Esophagus (tissue), 2 donors: ENCODE measurements around the gene ADAMTS18. TPM values are rescaled to one million over a fixed set of nuclear protein-coding genes. Genes with fewer than 3 reads are reported as not detected.

ENCODE experiments used
- H3K27ac ChIP-seq, 2 donors: one replicate each; pipeline ENCODE4 v1.5.1; 2013; ENCODE audit warnings: low read depth in 2 of 2, mild to moderate bottlenecking in 2 of 2, inconsistent platforms in 1 of 2, low read length in 1 of 2, moderate library complexity in 1 of 2
- H3K27me3 ChIP-seq, 2 donors: one replicate each; pipeline ENCODE4 v1.6.1; 2013; ENCODE audit warnings: low read length in 2 of 2, control low read depth in 1 of 2, mild to moderate bottlenecking in 1 of 2; ENCODE audit not compliant: insufficient read depth in 2 of 2, control insufficient read depth in 1 of 2
- H3K36me3 ChIP-seq, 2 donors: one replicate each; pipeline ENCODE4 v1.6.1; 2013; ENCODE audit warnings: low read length in 1 of 2; ENCODE audit not compliant: control insufficient read depth in 2 of 2, insufficient read depth in 2 of 2
- H3K4me1 ChIP-seq, 2 donors: one replicate each; pipeline ENCODE4 v1.6.1; 2013; ENCODE audit warnings: low read length in 1 of 2; ENCODE audit not compliant: control insufficient read depth in 2 of 2, insufficient read depth in 2 of 2
- H3K4me3 ChIP-seq, 2 donors: one replicate each; pipeline ENCODE4 v1.5.1; 2013; ENCODE audit warnings: low read length in 2 of 2, mild to moderate bottlenecking in 2 of 2, low read depth in 1 of 2, moderate library complexity in 1 of 2
- H3K9me3 ChIP-seq, 2 donors: one replicate each; pipeline ENCODE4 v1.6.1; 2013; ENCODE audit warnings: mild to moderate bottlenecking in 2 of 2, low read depth in 1 of 2, low read length in 1 of 2, moderate library complexity in 1 of 2; ENCODE audit not compliant: control insufficient read depth in 2 of 2, insufficient read depth in 1 of 2
- WGBS, 2 donors: extraction: QIAGEN DNeasy Blood & Tissue Kit; methylation state at CpG; one replicate each; pipeline ENCODE4 v1.1.7; 2013; 5-methylcytosine and 5-hydroxymethylcytosine counted together
- polyA plus RNA-seq, 2 donors: library from polyadenylated mRNA; stranded (reverse); fragments of 200-250 nt; gene quantifications; one replicate each; pipeline ENCODE4 v1.2.3, GENCODE V29; 2013
- donor health status: healthy with polysubstance abuse.
- donor health status: Bipolar disorder and iron deficiency.

The ADAMTS18 gene
- polyA plus RNA-seq, 2 donors, result under 0.01 to 0.02 TPM

DNA sequence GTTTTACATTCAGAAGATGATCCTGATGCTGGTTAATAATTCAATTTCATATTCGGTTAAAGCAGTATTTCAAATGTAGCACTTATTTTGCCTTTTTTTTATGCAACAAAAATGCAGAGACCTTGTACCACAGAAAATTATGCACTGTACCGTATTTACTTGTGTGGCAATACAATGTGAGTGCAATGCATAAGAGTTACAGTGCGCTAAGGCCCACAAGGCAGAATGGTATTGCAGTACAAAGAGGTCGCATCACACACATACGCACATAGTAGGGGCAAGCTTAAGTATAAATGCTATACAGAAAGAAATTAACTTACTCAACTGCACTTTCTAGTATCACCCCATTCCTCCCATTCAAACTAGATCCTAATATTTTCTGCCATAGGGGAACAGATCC, 132.6 kb downstream of the ADAMTS18 start:
- H3K27ac ChIP-seq, result no peak overlapping the region
- H3K36me3 ChIP-seq, result no peaks in the 10 kb centered on the region
- H3K9me3 ChIP-seq, result no peaks in the 10 kb centered on the region
- 89 to 94% methylated on average over 5 of the region's 5 CpGs for WGBS, 2 donors
- no peak overlapping the region for H3K4me3 ChIP-seq
- no peaks in the 10 kb centered on the region for H3K4me1 ChIP-seq
- no peaks in the 10 kb centered on the region for H3K27me3 ChIP-seq

DNA sequence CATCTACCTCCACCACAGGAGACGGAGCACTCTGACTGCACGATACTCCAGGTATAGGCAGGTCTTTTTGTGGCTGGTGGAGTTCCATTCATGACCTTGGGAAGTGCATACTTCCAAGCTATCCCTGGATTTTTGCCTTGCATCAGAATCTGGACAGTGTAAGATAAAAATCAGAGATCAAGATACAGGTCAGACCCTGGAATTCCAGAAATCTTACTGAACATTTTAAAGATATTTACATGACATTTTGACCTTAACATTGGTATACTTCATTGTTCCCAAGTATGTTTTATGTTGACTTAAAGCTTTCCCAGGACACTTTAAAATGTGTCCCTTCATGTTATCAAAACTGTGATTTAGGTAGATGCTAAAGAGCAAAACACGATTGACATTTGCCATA, 134.6 kb downstream of the ADAMTS18 start:
- H3K27me3 ChIP-seq, result no peaks in the 10 kb centered on the region
- no peaks in the 10 kb centered on the region for H3K9me3 ChIP-seq
- no peak overlapping the region for H3K4me3 ChIP-seq
- no peaks in the 10 kb centered on the region for H3K36me3 ChIP-seq
- no peak overlapping the region for H3K27ac ChIP-seq
- WGBS, 2 donors, result 81 to 83% methylated on average over 3 of the region's 3 CpGs
- H3K4me1 ChIP-seq, result no peaks in the 10 kb centered on the region

DNA sequence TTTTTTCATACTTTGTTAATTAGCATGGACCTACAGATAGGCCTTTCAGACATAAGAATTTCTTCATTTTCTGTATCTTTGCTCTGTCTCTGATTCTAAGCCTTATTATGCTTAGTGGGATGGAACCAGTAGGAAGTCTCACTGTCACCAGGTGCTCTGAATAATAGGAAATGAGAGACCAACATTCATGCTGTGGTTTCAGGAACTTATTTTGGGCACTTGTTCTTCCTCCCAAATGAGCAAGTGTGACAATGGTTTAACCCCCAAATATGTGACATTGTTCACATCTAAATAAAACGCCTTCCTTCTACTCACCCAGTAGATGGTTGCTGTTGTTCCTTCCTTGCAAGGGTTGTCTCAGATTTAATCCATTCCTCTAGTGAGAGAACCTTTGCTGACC, 135.4 kb downstream of the ADAMTS18 start:
- Histone ChIP-seq H3K27ac (no peak overlapping the region), H3K4me1 (no peaks in the 10 kb centered on the region), H3K36me3 (no peaks in the 10 kb centered on the region), H3K27me3 (no peaks in the 10 kb centered on the region), H3K4me3 (no peak overlapping the region), H3K9me3 (no peaks in the 10 kb centered on the region)
- 84 to 89% methylated on average over 1 of the region's 1 CpG for WGBS, 2 donors

DNA sequence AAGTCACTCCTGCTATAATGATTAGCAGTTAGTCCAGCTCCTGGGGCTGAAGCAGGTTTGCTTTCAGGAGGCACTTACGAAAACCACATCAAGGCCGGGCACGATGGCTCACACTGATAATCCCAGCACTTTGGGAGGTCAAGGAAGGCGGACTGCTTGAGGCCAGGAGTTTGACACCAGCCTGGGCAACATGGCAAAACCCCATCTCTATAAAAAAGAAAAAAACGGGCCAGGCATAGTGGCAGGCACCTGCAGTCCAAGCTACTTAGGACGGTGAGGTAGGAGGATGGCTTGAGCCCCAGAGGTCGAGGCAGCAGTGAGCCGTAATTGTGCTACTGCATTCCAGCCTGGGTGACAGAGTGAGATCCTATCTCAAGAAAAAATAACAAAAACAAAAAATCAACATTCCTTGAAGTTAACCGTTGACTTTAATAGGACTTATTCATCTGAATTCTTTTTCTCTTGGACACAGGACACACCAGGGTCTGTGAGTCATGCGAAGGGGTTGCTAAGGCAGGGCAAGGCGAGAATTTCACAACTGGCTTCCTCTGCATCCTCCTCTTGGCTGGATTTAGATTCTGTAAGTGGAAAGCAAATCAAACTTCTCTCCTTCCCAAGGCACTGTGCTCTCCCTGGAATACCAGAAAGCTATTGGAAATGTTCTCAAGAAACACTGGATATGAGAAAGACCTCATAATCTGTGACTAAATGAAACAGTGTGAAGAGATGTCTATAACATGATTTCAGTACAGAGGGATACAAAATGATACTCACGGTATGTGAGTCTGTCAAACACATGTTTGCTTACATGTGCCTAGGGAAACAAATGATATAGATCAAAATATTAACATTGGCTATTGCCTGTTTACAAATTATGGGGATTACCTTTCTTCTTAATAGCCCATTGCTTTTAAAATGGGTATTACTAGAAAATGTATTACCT, 136.1 kb downstream of the ADAMTS18 start:
- Histone ChIP-seq H3K9me3 (no peaks in the 10 kb centered on the region), H3K4me3 (no peak overlapping the region), H3K27me3 (no peaks in the 10 kb centered on the region), H3K36me3 (no peaks in the 10 kb centered on the region), H3K4me1 (no peaks in the 10 kb centered on the region), H3K27ac (no peak overlapping the region)
- 66 to 69% methylated on average over 12 of the region's 12 CpGs for WGBS, 2 donors

DNA sequence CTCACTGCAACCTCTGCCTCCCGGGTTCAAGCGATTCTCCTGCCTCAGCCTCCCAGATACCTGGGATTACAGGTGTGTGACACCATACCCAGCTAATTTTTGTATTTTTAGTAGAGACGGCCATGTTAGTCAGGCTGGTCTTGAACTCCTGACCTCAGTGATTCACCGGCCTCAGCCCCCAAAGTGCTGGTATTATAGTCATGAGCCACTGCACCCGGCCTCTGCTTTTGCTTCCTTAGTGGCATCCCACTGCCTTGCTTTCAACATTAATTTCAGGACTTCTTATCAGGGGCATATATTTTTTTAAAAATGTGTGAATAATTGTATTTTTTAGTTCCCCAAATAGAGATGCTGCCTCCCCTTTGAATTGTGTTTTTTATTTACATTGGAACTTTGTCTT, 136.8 kb downstream of the ADAMTS18 start:
- H3K9me3 ChIP-seq, result no peaks in the 10 kb centered on the region
- H3K27me3 ChIP-seq, result no peaks in the 10 kb centered on the region
- H3K36me3 ChIP-seq, result no peaks in the 10 kb centered on the region
- WGBS, 2 donors, result 76 to 91% methylated on average over 5 of the region's 5 CpGs
- H3K4me3 ChIP-seq, result no peak overlapping the region
- H3K4me1 ChIP-seq, result no peaks in the 10 kb centered on the region
- H3K27ac ChIP-seq, result no peak overlapping the region

DNA sequence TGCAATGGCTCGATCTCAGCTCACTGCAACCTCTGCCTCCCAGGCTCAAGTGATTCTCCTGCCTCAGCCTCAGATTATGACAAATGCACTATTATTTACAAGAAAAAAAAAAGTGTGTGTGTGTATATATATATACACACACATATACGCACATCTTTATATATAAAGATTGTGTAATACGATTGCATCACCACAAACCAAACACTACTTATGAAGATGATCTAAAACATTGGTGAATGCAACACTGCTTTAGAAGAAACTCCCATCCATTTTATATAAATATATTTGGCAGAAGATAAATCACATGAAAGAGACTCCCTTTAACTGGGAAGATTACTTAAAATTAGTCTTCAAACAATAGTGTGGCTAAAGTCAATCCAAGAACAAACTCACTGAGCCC, 138.9 kb downstream of the ADAMTS18 start:
- Histone ChIP-seq H3K36me3 (no peaks in the 10 kb centered on the region), H3K4me1 (no peaks in the 10 kb centered on the region), H3K27ac (no peak overlapping the region), H3K27me3 (no peaks in the 10 kb centered on the region), H3K9me3 (no peaks in the 10 kb centered on the region), H3K4me3 (no peak overlapping the region)
- WGBS, 2 donors, result 67 to 75% methylated on average over 3 of the region's 3 CpGs

DNA sequence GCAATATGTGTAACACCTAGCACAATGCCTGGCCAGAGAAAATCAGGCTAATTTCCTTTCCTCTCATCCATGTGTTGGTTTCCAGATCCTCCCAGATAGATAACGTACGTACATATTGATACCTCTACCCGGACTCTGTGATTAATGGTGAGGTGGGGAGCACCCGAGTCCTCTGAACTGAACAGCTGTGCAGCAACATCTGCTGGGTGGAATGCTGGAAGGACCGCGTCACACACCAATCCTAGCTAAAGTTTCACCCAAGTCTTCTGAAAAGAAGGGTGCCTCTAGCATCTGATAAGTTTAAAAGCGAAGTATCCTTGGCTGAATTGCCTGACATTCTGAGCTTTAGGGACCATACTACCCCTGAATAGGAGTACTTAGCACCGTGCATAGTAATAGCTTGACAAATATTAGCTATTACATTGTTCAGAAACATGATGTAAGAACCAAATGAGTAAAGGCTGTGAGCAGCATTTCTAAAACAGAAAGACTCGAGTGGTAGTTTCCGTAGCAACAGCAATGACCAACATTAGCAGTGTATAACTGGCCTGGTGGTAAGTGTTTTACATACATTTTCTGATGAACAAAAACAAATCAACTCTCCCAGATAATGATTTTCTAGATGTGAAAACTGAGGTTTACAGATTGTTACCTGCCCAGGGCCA, 144.3 kb downstream of the ADAMTS18 start:
- H3K27ac ChIP-seq, result no peak overlapping the region
- no peaks in the 10 kb centered on the region for H3K4me1 ChIP-seq
- H3K4me3 ChIP-seq, result no peak overlapping the region
- WGBS, 2 donors, result 59 to 66% methylated on average over 10 of the region's 10 CpGs
- H3K9me3 ChIP-seq, result no peaks in the 10 kb centered on the region
- no peaks in the 10 kb centered on the region for H3K36me3 ChIP-seq
- no peaks in the 10 kb centered on the region for H3K27me3 ChIP-seq

DNA sequence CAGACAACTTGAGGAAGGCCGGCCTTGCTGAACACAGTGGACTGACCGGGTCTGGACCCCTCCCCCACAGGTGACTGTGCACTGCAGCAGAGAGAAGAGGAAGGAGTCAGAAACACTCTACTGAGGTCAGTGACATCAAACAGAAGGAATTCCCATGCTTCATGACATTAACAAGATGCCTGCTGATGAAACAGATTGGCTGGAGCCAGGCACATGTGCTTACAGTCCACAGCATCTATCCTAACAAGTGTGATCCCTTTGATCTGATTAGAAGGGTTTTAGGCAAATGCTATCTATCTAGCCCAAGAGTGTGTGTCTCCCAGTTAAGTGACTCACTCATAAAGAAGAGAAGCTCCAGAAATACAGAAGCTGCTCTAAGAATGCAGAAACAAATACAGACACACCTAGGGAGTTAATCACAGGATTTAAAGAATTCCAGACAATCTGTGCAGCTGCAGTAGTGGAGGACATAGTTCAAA, 145.5 kb downstream of the ADAMTS18 start:
- Histone ChIP-seq H3K4me3 (no peak overlapping the region), H3K27me3 (no peaks in the 10 kb centered on the region), H3K36me3 (no peaks in the 10 kb centered on the region), H3K27ac (no peak overlapping the region), H3K9me3 (no peaks in the 10 kb centered on the region), H3K4me1 (no peaks in the 10 kb centered on the region)
- WGBS, 2 donors, result 57 to 62% methylated on average over 2 of the region's 2 CpGs

DNA sequence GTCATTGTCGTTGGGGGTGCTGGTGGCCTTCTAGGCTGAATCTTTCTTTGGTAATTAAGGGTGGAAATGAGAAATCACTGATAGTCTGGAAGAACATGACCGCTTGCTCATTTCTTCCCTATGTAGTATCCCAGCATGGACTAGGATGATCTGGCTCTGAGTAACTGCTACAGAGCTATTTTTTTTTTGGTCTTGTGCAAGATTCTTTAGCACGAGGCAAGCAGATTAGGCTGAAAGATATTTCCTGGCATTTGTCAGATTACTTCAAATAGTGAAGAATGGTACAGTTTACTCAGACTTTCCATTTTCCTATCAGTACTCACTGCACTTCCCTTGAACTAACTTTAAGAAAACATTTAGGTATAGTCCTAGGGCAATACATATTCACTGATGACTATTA, 146.6 kb downstream of the ADAMTS18 start:
- Histone ChIP-seq H3K4me3 (no peak overlapping the region), H3K27me3 (no peaks in the 10 kb centered on the region), H3K4me1 (no peaks in the 10 kb centered on the region), H3K9me3 (no peaks in the 10 kb centered on the region), H3K36me3 (no peaks in the 10 kb centered on the region), H3K27ac (no peak overlapping the region)
- 58 to 60% methylated on average over 3 of the region's 3 CpGs for WGBS, 2 donors
